HepG2 (cell line): ENCODE measurements around the gene XPOT. TPM values are rescaled to one million over a fixed set of nuclear protein-coding genes. Genes with fewer than 3 reads are reported as not detected.

Experiments
- ATAC-seq: fragments of 200-7000 bp; cut with Tn5 transposase; 3 replicates; pipeline ENCODE4 v1.9.1; 2020; ENCODE audit warnings: mild to moderate bottlenecking, moderate library complexity
- BruUV-seq: library from RNA; stranded (reverse); fragments of 400-500 nt; replicated peaks from 2 replicates; lab custom pipeline; 2021; lab: Mats Ljungman, UMichigan
- CTCF ChIA-PET: fragments of 300-600 bp; formaldehyde crosslinking; extraction: SDS; loops from one replicate; lab custom pipeline; 2021; ENCODE audit warnings: low total read pairs, inconsistent platforms, low intra/inter-chr PET ratio; lab: Yijun Ruan, JAX
- POLR2A ChIA-PET: fragments of 350-600 bp; sonication (Branson Sonifier 250); formaldehyde crosslinking; loops from one replicate; lab custom pipeline; 2020; ENCODE audit warnings: antibody characterized with exemption, inconsistent platforms; lab: Yijun Ruan, JAX
- DNase-seq: peaks from one replicate; pipeline ENCODE4 v3.0.0-alpha.2; 2015; ENCODE audit warnings: low spot score
- FAIRE-seq: peaks from 3 replicates; lab custom pipeline; 2011; peaks lifted over from hg19 to GRCh38; lab: Jason Lieb, UNC
- H2AFZ ChIP-seq: one replicate; pipeline ENCODE4 v1.6.1; 2011; ENCODE audit warnings: low read length, inconsistent platforms
- H3K27ac ChIP-seq: fragments of 300-600 bp; 3 replicates; pipeline ENCODE4 v1.8.0; 2011; ENCODE audit warnings: mixed run types, mild to moderate bottlenecking, mixed read lengths, low read length, inconsistent platforms; ENCODE audit not compliant: insufficient read depth; ENCODE audit errors: extremely low read length
- H3K27me3 ChIP-seq, 2 experiments: fragments of 200-600 bp in 1 of 2; 2 replicates in 1 of 2; 3 replicates in 1 of 2; pipeline versions ENCODE4 v1.6.0 to v1.8.0; 2011; ENCODE audit warnings: low read length in 2 of 2, mild to moderate bottlenecking in 2 of 2, moderate library complexity in 2 of 2, inconsistent platforms in 1 of 2; ENCODE audit not compliant: insufficient read depth in 2 of 2, control insufficient read depth in 1 of 2
- H3K36me3 ChIP-seq, 2 experiments: fragments of 200-600 bp in 1 of 2; replicated peaks in 1 of 2; 2 replicates in 1 of 2; 3 replicates in 1 of 2; pipeline versions ENCODE4 v1.5.1 to v1.8.0; 2011; ENCODE audit warnings: low read length in 2 of 2, inconsistent platforms in 1 of 2; ENCODE audit not compliant: insufficient read depth in 2 of 2, control insufficient read depth in 1 of 2
- H3K4me1 ChIP-seq: 2 replicates; pipeline ENCODE4 v1.5.1; 2012; ENCODE audit warnings: low read length, inconsistent platforms; ENCODE audit not compliant: insufficient read depth
- H3K4me2 ChIP-seq: 2 replicates; pipeline ENCODE4 v1.6.0; 2011; ENCODE audit warnings: low read depth, low read length, inconsistent platforms
- H3K4me3 ChIP-seq, 3 experiments: fragments of 200-600 bp in 1 of 3; sonication (generic), shearing (Covaris generic) in 1 of 3; replicated peaks in 1 of 3; 2 replicates each; pipeline ENCODE4 v1.5.1; 2011 to 2016; ENCODE audit warnings: low read length in 3 of 3, inconsistent platforms in 2 of 3, low read depth in 2 of 3, mild to moderate bottlenecking in 2 of 3, control low read depth in 1 of 3, mixed read lengths in 1 of 3; ENCODE audit not compliant: insufficient read depth in 1 of 3
- H3K79me2 ChIP-seq: one replicate; pipeline ENCODE4 v1.6.1; 2011; ENCODE audit warnings: low read length, inconsistent platforms; ENCODE audit not compliant: insufficient read depth
- H3K9ac ChIP-seq: 2 replicates; pipeline ENCODE4 v1.6.0; 2011; ENCODE audit warnings: mild to moderate bottlenecking, low read depth, low read length, inconsistent platforms; ENCODE audit not compliant: insufficient read depth
- H3K9me3 ChIP-seq: 2 replicates; pipeline ENCODE4 v1.5.1; 2012; ENCODE audit warnings: mild to moderate bottlenecking, low read length
- H4K20me1 ChIP-seq: 2 replicates; pipeline ENCODE4 v1.6.0; 2011; ENCODE audit warnings: inconsistent platforms, mild to moderate bottlenecking, low read length, moderate library complexity; ENCODE audit not compliant: insufficient read depth
- HHEX ChIP-seq: IDR thresholded peaks from 2 replicates; pipeline ENCODE4 v1.6.1; 2016; ENCODE audit warnings: control low read depth
- KDM2A ChIP-seq: sonication (generic); formaldehyde crosslinking; IDR thresholded peaks from 2 replicates; pipeline ENCODE4 v1.4.0; 2020; ENCODE audit warnings: low read depth, missing genetic modification reagents, borderline replicate concordance
- PCBP1 ChIP-seq: fragments of 200-400 bp; formaldehyde crosslinking; IDR thresholded peaks from 2 replicates; pipeline ENCODE4 v1.6.1; 2017; ENCODE audit warnings: mild to moderate bottlenecking, low read depth, low read length, borderline replicate concordance
- RARA ChIP-seq: IDR thresholded peaks from 2 replicates; pipeline ENCODE4 v1.6.1; 2016; ENCODE audit warnings: missing genetic modification reagents, missing compliant biosample characterization
- SAFB2 ChIP-seq: sonication (generic); formaldehyde crosslinking; IDR thresholded peaks from 2 replicates; pipeline ENCODE4 v1.5.1; 2020; ENCODE audit warnings: missing genetic modification reagents, low read depth, mild to moderate bottlenecking, borderline replicate concordance
- ZNF256 ChIP-seq: sonication (generic); formaldehyde crosslinking; conservative IDR thresholded peaks from 2 replicates; pipeline ENCODE4 v1.4.0; 2020; ENCODE audit warnings: missing genetic modification reagents
- ZNF446 ChIP-seq: sonication (generic); formaldehyde crosslinking; IDR thresholded peaks from 2 replicates; pipeline ENCODE4 v1.5.0; 2020; ENCODE audit warnings: mild to moderate bottlenecking, missing genetic modification reagents
- ZNF549 ChIP-seq: sonication (generic); formaldehyde crosslinking; IDR thresholded peaks from 2 replicates; pipeline ENCODE4 v1.5.0; 2020; ENCODE audit warnings: missing genetic modification reagents
- ZNF557 ChIP-seq: sonication (generic); formaldehyde crosslinking; IDR thresholded peaks from 2 replicates; pipeline ENCODE4 v1.4.0; 2020; ENCODE audit warnings: missing genetic modification reagents
- ZNF737 ChIP-seq: sonication (generic); formaldehyde crosslinking; IDR thresholded peaks from 2 replicates; pipeline ENCODE4 v1.5.0; 2020; ENCODE audit warnings: missing genetic modification reagents, mild to moderate bottlenecking, borderline replicate concordance
- ZNF747 ChIP-seq: sonication (generic); formaldehyde crosslinking; IDR thresholded peaks from 2 replicates; pipeline ENCODE4 v1.8.1; 2023; ENCODE audit warnings: missing genetic modification reagents, mild to moderate bottlenecking, borderline replicate concordance
- ZNF879 ChIP-seq: sonication (generic); formaldehyde crosslinking; IDR thresholded peaks from 2 replicates; pipeline ENCODE4 v1.8.1; 2023; ENCODE audit warnings: missing genetic modification reagents
- WGBS: methylation state at CpG from one replicate; pipeline ENCODE4 v1.1.6; 2017; ENCODE audit warnings: low lambda C conversion rate; 5-methylcytosine and 5-hydroxymethylcytosine counted together
- in situ Hi-C: cut with HindIII; loops from 2 replicates; pipeline ENCODE4 v1.10.0; 2017; ENCODE audit warnings: low pct_unique_long_range_greater_than_20kb; ENCODE audit not compliant: extremely low pct_ligation_motif_present
- intact Hi-C: fragments of 100-400 bp; cut with micrococcal nuclease; formaldehyde crosslinking; loops from one replicate; pipeline ENCODE4 v1.10.0; 2022; ENCODE audit not compliant: unreplicated experiment
- polyA plus RNA-seq, 8 experiments: library from polyadenylated mRNA; depleted of rRNA in 3 of 8; stranded (reverse) in 7 of 8; unstranded in 1 of 8; fragments of >200 nt; fragmentation: Illumina TruSeq in 4 of 8; extraction: Trizol in 4 of 8; gene quantifications; 2 replicates each; pipeline versions ENCODE4 v1.2.1 to v1.2.3, GENCODE V29; 2011 to 2016; ENCODE audit warnings: low read depth in 4 of 8, missing spikeins in 1 of 8, mixed read lengths in 1 of 8; ENCODE audit not compliant: insufficient read depth in 1 of 8
- total RNA-seq, 5 experiments: library from RNA; depleted of rRNA; stranded (reverse); fragments of >200 nt; fragmentation: Illumina TruSeq; extraction: Trizol; gene quantifications; 2 replicates each; pipeline ENCODE4 v1.2.3, GENCODE V29; 2016; ENCODE audit warnings: low read depth in 1 of 5
- TF ChIP-seq, protein P1 (sequence below): sonication (generic); formaldehyde crosslinking; IDR thresholded peaks from 2 replicates; pipeline ENCODE4 v1.4.0; 2020; ENCODE audit warnings: missing genetic modification reagents
- TF ChIP-seq, protein P2 (sequence below): fragments of 450-650 bp; IDR thresholded peaks from 2 replicates; pipeline ENCODE4 v1.6.1; 2016
- TF ChIP-seq, protein P3 (sequence below): sonication (generic); formaldehyde crosslinking; IDR thresholded peaks from 2 replicates; pipeline ENCODE4 v1.8.1; 2022; ENCODE audit warnings: low read depth, mild to moderate bottlenecking, missing genetic modification reagents
- TF ChIP-seq, protein P4 (sequence below): sonication (generic); formaldehyde crosslinking; IDR thresholded peaks from 2 replicates; pipeline ENCODE4 v1.5.0; 2020; ENCODE audit warnings: mild to moderate bottlenecking, missing genetic modification reagents, borderline replicate concordance

XPOT gene
- total and polyA plus RNA-seq, 2 of the 13 experiments (the other 11 are each of a cell fraction or from before 2014, with no cell fraction given) = 93.8 to 102 TPM

DNA sequence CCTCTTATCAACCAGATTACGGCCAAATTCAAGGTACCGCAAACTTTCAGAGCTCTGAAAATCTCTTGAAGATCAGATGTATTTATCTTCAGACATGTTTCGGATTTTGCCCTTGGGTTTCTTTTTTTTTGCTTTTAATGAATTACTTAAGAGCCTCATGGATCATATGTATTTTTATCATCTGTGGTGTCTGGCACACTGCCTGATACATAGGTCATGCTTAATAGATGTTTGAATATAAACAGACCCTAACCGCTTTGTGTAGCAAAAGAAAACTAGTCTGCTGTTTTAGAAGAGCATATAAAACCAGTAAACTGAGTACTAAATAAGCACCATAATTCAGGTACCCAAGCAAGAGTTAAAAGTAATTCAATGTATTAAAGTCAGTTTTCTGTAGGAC, 27.6 kb downstream of the XPOT start:
- WGBS = 100% methylated on average over 4 of the region's 4 CpGs
- no TSS peak for BruUV-seq
- Histone ChIP-seq H3K9me3 (no peaks in the 10 kb centered on the region), H3K27me3 (no peaks in the 10 kb centered on the region), H3K36me3 (peaks cover 33 to 88% of the 10 kb centered on the region in 2 experiments), H3K4me3 (no peak overlapping the region), H2AFZ (no peak overlapping the region), H3K4me1 (peaks cover 26% of the 10 kb centered on the region), H3K27ac (no peak overlapping the region), H3K4me2 (no peak overlapping the region), H3K79me2 (no peaks in the 10 kb centered on the region), H4K20me1 (0 out of 2 replicates have a peak, but pooled peaks cover 3% of the 10 kb centered on the region), H3K9ac (no peak overlapping the region)
- in situ Hi-C loops (no loop called here), intact Hi-C loops (no loop called here)
- DNase-seq (no peak), FAIRE-seq (no peak), ATAC-seq (no peak)
- ChIA-PET CTCF (no interaction called here), POLR2A (no interaction called here)
- TF ChIP-seq ZNF747 (CRISPR knock-in tag) = no peak
- TF ChIP-seq ZNF737 (CRISPR knock-in tag) = no peak
- TF ChIP-seq, protein P1, sequence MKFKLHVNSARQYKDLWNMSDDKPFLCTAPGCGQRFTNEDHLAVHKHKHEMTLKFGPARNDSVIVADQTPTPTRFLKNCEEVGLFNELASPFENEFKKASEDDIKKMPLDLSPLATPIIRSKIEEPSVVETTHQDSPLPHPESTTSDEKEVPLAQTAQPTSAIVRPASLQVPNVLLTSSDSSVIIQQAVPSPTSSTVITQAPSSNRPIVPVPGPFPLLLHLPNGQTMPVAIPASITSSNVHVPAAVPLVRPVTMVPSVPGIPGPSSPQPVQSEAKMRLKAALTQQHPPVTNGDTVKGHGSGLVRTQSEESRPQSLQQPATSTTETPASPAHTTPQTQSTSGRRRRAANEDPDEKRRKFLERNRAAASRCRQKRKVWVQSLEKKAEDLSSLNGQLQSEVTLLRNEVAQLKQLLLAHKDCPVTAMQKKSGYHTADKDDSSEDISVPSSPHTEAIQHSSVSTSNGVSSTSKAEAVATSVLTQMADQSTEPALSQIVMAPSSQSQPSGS (CRISPR knock-in tag) = no peak
- no peak for TF ChIP-seq ZNF549 (CRISPR knock-in tag)
- no peak for TF ChIP-seq KDM2A (CRISPR knock-in tag)
- TF ChIP-seq ZNF557 (CRISPR knock-in tag) = no peak
- TF ChIP-seq RARA (CRISPR knock-in tag) = no peak
- TF ChIP-seq ZNF446 = no peak
- TF ChIP-seq ZNF256 = no peak
- TF ChIP-seq, protein P2, sequence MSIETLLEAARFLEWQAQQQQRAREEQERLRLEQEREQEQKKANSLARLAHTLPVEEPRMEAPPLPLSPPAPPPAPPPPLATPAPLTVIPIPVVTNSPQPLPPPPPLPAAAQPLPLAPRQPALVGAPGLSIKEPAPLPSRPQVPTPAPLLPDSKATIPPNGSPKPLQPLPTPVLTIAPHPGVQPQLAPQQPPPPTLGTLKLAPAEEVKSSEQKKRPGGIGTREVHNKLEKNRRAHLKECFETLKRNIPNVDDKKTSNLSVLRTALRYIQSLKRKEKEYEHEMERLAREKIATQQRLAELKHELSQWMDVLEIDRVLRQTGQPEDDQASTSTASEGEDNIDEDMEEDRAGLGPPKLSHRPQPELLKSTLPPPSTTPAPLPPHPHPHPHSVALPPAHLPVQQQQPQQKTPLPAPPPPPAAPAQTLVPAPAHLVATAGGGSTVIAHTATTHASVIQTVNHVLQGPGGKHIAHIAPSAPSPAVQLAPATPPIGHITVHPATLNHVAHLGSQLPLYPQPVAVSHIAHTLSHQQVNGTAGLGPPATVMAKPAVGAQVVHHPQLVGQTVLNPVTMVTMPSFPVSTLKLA = no peak
- no peak for TF ChIP-seq ZNF879 (CRISPR knock-in tag)
- TF ChIP-seq PCBP1 = no peak
- TF ChIP-seq, protein P3, sequence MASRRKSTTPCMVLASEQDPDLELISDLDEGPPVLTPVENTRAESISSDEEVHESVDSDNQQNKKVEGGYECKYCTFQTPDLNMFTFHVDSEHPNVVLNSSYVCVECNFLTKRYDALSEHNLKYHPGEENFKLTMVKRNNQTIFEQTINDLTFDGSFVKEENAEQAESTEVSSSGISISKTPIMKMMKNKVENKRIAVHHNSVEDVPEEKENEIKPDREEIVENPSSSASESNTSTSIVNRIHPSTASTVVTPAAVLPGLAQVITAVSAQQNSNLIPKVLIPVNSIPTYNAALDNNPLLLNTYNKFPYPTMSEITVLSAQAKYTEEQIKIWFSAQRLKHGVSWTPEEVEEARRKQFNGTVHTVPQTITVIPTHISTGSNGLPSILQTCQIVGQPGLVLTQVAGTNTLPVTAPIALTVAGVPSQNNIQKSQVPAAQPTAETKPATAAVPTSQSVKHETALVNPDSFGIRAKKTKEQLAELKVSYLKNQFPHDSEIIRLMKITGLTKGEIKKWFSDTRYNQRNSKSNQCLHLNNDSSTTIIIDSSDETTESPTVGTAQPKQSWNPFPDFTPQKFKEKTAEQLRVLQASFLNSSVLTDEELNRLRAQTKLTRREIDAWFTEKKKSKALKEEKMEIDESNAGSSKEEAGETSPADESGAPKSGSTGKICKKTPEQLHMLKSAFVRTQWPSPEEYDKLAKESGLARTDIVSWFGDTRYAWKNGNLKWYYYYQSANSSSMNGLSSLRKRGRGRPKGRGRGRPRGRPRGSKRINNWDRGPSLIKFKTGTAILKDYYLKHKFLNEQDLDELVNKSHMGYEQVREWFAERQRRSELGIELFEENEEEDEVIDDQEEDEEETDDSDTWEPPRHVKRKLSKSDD (CRISPR knock-in tag) = no peak
- TF ChIP-seq HHEX (CRISPR knock-in tag) = no peak
- TF ChIP-seq, protein P4, sequence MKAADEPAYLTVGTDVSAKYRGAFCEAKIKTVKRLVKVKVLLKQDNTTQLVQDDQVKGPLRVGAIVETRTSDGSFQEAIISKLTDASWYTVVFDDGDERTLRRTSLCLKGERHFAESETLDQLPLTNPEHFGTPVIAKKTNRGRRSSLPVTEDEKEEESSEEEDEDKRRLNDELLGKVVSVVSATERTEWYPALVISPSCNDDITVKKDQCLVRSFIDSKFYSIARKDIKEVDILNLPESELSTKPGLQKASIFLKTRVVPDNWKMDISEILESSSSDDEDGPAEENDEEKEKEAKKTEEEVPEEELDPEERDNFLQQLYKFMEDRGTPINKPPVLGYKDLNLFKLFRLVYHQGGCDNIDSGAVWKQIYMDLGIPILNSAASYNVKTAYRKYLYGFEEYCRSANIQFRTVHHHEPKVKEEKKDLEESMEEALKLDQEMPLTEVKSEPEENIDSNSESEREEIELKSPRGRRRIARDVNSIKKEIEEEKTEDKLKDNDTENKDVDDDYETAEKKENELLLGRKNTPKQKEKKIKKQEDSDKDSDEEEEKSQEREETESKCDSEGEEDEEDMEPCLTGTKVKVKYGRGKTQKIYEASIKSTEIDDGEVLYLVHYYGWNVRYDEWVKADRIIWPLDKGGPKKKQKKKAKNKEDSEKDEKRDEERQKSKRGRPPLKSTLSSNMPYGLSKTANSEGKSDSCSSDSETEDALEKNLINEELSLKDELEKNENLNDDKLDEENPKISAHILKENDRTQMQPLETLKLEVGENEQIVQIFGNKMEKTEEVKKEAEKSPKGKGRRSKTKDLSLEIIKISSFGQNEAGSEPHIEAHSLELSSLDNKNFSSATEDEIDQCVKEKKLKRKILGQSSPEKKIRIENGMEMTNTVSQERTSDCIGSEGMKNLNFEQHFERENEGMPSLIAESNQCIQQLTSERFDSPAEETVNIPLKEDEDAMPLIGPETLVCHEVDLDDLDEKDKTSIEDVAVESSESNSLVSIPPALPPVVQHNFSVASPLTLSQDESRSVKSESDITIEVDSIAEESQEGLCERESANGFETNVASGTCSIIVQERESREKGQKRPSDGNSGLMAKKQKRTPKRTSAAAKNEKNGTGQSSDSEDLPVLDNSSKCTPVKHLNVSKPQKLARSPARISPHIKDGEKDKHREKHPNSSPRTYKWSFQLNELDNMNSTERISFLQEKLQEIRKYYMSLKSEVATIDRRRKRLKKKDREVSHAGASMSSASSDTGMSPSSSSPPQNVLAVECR = no peak
- TF ChIP-seq SAFB2 (CRISPR knock-in tag) = no peak
